GM18505 (cell line): Measurements from ENCODE around the gene TNXB.
"Not testable (repeated sequence)": the region's sequence is repeated elsewhere in the genome, so short reads cannot be mapped to it uniquely, and the experiment has no call there.

Experiments
- ATAC-seq: cut with Tn5 transposase; IDR thresholded peaks from one replicate; pipeline ENCODE4 v1.9.1; 2021; ENCODE audit not compliant: unreplicated experiment

TNXB gene

DNA sequence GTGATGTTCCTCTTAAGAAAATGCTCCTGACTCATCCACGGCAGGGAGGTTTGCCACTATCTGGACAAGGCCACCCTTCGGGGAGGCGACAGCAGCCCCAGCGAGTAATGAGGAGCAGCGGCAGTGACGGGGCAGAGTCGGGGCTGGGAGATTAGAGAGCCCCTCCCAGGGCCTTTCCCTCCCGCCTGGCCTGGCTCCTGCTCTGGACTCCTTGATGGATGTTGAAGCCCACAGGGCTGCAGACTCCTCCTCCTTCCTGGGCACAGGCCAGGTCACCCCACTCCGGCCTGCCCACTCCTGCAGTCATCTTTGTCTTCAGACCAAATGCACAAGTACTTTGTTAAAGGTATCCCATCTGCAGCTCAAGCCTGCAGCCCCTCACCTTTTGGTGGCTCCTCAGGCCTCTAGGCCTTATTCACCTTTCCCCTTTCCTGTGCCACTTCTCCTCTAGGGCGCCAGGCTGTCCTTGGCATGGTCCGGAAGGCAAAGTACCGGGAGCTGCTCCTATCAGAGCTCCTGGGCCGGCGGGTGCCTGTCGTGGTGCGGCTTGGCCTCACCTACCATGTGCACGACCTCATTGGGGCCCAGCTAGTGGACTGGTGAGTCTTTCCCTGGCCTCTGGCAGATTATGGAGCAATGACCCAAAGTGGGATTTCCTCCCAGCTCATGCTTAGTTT is 96.1 kb downstream of the TNXB start:
- not testable (repeated sequence) for ATAC-seq

DNA sequence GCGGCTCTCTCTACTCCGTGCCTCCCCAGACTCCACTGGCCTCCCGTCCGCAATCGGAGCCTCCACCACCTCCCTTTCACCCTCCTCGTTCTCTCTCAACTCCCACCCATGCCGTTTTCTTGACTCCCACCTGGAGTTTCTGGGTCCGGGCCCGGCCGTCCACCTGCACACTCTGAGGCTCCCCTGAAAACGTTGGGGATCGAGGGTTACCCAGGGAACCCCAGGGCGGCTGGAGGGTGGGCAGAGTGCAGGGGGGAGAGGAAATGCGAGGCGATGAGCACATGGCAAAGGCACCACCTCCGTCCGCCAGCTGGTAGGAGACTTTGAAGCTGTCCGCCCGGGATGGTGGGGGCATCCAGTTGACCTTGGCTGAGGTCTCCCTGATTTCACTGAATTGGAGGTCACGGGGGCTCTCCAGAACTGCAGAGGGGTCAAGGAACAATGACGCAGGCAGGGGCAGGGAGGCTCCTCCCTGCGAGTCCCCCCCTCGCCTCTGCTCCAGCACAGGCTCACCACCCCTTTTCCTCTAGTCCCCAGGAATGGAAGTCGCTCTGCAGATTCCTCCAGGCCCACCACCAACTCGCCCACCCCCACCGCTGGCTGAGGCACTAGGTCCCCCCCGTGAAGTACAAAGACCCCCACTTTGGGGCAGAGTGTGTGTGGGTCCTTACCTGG is 98.1 kb downstream of the TNXB start:
- not testable (repeated sequence) for ATAC-seq

DNA sequence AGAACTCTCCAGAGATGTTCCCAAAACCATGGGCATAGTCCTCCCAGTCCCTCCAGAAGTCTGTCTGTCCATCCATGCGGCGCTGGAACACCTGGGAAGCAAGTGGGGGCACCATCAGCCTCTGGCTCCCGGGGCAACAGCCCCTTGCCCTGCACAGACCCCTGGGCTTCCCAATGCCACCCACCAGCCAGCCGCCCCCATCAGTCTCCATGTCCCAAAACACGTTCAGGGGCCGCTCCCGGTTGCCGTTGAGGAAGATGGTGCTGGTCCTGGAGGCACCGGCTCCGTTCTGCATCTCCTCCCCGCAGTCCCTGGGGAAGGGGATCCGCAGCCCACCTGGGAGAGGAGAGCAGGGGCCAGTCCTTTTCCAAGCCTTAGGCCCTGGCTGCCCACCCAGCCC is 99.6 kb downstream of the TNXB start:
- ATAC-seq, result not testable (repeated sequence)

DNA sequence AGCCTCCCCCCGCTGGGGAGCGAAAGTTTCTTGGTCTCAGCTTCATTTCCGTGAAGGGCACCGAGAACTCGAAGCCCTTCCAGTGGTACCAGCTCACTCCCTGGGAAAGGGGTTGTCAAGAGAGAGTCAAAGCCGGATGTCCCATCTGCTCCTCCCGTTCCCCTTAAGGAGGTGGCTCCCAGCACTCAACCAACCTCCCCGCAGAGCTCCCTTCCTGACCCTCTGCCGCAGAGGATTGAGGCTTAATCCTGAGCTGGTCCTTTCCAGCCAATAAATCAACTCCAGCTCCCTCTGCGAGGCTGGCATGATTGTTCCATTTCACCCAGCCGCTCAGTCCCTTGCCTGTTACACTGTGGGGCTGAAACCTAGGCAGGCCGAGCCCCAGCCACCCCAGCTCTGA is 100.5 kb downstream of the TNXB start:
- ATAC-seq, result not testable (repeated sequence)

DNA sequence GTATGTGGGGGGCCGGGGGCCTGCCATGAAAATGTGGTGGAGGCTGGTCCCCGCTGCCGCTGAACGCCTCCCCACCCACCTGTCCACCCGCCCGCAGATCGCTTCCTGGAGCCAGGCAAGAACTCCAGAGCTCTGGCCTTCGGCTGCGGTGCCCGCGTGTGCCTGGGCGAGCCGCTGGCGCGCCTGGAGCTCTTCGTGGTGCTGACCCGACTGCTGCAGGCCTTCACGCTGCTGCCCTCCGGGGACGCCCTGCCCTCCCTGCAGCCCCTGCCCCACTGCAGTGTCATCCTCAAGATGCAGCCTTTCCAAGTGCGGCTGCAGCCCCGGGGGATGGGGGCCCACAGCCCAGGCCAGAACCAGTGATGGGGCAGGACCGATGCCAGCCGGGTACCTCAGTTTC is 101.1 kb downstream of the TNXB start:
- not testable (repeated sequence) for ATAC-seq

DNA sequence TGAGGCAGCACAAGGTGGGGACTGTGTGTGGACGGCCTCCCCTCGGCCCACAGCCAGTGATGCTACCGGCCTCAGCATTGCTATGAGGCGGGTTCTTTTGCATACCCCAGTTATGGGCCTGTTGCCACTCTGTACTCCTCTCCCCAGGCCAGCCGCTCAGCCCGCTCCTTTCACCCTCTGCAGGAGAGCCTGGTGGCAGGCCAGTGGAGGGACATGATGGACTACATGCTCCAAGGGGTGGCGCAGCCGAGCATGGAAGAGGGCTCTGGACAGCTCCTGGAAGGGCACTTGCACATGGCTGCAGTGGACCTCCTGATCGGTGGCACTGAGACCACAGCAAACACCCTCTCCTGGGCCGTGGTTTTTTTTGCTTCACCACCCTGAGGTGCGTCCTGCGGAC is 102.1 kb downstream of the TNXB start:
- ATAC-seq, result not testable (repeated sequence)

DNA sequence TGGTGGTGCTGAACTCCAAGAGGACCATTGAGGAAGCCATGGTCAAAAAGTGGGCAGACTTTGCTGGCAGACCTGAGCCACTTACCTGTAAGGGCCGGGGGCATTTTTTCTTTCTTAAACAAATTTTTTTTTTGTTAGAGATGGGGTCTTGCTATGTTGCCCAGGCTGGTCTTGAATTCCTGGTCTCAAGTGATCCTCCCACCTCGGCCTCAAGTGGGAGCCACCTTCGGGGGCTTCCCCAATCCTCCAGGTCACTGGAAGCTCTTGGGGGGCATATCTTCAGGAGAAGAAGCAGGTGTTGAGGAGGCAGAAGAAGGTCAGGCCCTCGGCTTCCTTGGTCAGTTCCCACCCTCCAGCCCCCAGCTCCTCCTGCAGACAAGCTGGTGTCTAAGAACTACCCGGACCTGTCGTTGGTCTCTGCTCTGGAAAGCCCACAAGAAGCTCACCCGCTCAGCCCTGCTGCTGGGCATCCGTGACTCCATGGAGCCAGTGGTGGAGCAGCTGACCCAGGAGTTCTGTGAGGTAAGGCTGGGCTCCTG is 103.1 kb downstream of the TNXB start:
- ATAC-seq, result not testable (repeated sequence)

DNA sequence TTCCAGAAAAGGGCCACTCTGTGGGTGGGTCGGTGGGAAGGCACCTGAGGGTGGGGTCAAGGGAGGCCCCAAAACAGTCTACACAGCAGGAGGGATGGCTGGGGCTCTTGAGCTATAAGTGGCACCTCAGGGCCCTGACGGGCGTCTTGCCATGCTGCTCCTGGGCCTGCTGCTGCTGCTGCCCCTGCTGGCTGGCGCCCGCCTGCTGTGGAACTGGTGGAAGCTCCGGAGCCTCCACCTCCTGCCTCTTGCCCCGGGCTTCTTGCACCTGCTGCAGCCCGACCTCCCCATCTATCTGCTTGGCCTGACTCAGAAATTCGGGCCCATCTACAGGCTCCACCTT is 103.6 kb downstream of the TNXB start:
- ATAC-seq, result not testable (repeated sequence)

DNA sequence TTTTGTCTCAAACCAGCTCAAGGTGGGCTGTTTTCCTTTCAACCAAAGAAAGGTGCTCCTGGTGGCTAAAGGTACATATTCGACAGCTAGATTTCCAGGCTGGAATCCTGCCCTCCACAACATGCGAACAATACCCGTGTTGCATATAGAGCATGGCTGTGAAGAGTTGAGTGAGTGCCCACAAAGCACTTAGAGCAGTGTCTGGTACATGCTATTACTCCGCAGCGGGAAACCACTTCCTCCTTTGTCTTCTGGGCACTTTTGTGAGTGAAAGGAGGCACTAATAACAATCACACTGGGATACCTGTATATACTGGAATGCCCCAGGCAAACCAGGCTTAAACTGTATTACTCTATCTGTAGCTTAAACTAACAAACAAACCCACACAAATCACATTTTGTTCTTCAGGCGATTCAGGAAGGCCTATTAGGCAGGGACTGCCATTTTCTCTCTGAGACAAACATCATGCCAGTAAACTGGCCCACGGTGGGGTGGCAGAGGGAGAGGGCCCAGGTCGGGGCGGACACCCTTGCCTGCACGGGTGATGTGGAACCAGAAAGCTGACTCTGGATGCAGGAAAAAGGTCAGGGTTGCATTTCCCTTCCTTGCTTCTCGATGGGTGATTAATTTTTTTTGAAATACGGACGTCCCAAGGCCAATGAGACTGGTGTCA is 104.1 kb downstream of the TNXB start:
- ATAC-seq, result not testable (repeated sequence)

DNA sequence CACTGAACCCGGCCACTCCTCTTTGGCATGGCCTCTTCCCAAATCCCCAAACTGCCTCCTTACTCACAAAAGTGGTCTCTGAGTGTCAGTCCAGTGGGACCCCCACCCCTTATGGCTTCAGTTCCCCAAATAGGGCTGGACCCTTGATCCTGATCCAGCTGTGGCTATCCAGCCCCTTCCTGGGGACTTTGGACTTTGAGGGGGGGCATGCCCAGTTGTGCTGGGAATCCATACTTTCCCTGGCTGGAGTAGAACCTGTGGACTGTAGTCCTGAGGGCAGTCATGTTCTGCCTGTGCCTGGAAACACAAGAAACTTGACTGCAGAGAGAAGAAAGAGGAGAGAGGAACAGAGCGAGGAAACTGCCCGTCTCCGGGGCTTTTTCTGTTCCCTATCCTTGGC is 104.7 kb downstream of the TNXB start:
- not testable (repeated sequence) for ATAC-seq

DNA sequence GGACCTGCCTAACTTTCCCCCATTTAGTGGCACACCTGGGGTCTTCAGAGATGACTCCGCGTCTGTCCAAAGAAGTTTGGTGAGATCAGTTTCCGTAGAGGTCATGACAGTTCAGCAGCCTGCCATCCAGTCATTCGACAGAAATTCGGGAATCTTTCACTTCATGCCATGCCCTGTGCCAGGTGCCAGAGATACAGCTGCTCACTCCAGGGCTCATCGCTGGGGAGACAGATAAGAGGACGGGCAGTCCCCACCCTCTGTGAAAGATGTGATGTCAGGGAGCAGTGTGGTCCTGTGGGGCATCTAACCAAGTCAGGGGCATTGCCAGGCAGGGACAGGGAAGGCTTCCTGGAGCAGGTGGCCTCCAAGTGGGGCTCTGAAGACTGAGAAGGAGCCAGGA is 105.8 kb downstream of the TNXB start:
- not testable (repeated sequence) for ATAC-seq

DNA sequence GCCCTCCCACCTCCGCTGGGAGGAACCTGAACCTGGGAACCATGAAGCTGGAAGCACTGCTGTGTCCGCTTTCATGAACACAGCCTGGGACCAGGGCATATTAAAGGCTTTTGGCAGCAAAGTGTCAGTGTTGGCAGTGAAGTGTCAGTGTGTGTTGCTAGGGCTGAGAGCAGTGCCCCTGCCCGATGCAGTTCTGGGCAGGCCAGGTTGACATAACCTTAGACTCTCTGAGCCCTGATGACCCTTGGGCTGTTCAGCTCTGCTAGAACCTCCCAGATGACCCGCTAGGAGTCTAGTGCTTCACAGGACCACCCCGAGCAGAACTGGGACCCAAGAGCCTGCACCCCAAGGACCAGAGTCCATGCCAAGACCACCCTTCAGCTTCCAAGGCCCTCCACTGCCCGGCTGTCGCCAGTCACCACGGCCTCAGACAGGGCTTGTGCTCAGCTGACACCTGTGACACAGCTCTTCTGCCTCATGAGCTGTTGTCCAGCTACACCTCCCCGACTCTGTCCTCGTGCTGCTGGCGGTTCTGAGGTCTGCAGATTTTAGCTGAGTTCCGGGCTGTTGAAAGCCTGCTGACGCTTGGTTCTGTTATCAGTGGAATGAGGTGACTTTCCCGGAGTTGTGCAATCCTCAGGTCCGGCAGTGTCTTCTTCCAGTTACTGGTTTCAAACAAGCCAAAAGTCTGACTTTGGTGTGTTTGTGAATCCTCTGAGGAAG is 106.4 kb downstream of the TNXB start:
- not testable (repeated sequence) for ATAC-seq

DNA sequence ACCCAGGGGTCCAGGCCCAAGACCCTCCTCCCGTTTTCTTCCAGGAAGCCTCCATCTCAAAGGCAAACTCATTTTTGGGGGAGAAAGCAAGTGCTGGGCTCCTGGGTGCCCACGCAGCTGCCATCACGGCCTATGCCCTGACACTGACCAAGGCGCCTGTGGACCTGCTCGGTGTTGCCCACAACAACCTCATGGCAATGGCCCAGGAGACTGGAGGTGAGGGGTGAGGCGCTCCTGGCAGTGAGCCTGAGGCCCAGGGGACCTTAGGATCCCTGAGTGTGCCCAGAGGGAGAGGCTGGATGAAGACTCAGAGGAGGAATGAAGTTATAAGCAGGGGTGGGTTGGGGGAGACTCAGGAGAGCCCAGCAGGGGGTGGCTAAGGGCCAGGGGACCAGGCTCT is 112.8 kb downstream of the TNXB start:
- ATAC-seq, result not testable (repeated sequence)

DNA sequence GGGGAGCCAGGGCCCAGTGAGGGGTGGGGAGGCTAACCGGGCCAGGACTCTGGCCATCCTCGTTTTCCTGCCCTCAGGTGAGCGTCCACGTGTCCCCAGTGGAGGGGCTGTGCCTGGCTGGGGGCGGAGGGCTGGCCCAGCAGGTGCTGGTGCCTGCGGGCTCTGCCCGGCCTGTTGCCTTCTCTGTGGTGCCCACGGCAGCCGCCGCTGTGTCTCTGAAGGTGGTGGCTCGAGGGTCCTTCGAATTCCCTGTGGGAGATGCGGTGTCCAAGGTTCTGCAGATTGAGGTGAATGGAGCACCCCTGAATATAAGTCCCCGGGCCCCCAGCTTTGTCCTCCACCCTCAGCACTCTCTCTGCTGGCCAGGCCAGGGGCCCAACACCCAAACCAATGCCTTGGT is 114.7 kb downstream of the TNXB start:
- not testable (repeated sequence) for ATAC-seq
